NCI-H748 (cell line): Measurements from ENCODE around the gene SMTNL1.

Experiments
- DNase-seq: peaks from one replicate; lab custom pipeline; 2025; ENCODE audit not compliant: unreplicated experiment; lab: John Stamatoyannopoulos, UW

SMTNL1 gene, protein sequence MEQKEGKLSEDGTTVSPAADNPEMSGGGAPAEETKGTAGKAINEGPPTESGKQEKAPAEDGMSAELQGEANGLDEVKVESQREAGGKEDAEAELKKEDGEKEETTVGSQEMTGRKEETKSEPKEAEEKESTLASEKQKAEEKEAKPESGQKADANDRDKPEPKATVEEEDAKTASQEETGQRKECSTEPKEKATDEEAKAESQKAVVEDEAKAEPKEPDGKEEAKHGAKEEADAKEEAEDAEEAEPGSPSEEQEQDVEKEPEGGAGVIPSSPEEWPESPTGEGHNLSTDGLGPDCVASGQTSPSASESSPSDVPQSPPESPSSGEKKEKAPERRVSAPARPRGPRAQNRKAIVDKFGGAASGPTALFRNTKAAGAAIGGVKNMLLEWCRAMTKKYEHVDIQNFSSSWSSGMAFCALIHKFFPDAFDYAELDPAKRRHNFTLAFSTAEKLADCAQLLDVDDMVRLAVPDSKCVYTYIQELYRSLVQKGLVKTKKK

DNA sequence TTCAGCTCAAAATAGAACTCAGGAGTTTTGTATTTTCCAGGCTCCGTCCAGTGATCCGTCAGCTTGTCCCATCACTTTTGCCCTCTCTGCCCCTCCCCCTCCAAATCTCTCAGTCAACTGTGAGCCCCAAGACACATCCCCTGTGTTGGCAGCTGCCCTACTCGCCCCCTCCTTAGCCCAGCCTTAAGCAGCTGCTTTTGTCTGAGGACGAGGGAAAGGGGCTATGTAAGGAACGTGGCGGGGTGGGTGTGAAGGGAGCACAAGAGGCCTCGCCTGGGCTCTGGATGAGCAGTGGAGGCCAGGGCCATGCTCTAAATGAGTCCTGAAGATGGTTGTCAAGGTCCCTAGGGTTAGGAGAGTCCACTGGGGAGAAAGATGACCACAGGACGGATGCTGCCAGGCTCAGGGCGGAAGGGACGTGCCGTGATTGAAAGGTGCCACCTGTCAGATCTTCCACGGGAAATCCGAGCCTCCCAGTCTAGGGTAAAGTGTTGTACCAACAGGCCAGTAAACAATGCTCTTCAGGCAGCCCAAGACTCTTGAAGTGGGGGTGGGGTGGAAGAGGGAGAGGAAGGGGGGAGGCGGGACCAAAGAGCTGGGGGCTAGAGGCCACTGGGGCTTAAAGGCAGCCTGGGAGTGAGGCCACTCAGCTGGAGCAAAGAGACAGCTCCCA is at the start of gene SMTNL1:
Gene SMTNL1, plus strand, starts transcription at position 649 of the 673 bp plus-strand sequence. CDS start 5,048 bp downstream, outside the sequence.
- no peak for DNase-seq

DNA sequence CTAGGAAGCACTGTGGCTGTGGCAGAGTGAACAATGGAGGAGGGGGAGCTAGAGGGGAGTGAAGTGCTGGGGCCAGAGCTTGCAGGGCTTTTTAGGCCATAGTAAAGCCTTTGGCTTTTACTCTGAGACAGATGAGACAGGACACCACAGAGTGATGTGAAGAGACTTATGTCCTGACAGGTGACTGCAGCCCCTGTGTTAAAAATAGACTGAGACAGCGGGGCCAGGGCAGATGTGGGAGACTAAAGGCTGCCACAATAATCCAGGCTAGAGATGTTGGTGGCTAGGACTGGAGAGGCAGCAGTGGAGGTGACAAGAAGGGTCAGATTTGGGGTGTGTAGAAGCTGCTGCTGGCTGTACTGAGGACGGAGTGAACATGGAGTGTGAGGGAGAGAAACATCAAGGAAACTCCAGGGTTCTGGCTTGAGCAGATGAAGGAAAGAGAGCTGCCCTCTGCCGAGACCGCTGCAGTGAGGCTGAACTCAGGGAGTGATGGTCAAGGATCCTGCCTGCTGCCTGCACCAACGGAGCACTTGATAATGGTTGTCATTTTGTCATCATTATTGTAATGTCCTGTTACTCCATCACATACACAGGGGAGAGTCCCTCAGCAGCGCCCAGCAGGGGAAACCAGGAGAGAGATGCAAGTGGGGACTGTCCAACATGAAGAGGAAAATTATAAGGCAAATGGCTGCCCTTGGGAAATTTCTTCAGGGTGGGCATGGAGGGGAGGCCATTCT is 49.3 kb upstream of the SMTNL1 start:
- DNase-seq, result no peak

DNA sequence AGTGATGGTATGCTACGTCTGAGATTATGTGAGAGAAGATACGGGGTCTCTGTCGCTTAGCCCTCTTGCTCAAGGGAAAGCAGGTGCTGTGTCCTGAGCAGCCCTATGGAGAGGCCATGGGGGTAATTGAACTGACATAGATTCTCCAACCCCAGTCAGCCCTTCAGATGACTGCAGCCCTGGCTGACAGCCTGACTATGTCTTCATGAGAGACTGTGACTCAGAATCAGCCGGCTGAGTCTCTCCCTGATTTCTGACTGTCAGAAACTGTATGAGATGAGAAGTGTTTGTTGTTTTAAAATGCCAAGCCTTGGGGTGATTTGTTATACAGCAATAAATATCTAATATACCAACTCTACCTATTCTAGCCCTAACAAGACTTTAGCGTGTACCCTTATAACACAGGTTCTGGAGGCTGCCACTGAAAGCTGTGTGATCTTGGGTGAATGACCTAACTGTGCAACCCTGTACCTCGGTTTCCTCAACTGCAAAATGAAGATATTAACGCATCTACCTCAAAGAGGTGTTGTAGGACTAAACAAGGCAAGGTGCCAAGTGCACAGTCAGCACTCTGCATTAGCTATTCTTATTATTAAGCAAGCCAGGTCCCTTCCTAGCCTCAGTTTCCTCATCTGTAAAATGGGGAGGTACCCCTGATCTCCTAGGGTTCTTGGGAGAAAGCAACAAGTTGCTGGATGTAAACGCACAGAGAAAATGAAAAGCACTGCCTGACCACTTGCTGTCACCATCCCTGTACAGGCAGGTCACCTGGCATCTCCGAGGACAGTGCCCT is 46.7 kb upstream of the SMTNL1 start:
- no peak for DNase-seq

DNA sequence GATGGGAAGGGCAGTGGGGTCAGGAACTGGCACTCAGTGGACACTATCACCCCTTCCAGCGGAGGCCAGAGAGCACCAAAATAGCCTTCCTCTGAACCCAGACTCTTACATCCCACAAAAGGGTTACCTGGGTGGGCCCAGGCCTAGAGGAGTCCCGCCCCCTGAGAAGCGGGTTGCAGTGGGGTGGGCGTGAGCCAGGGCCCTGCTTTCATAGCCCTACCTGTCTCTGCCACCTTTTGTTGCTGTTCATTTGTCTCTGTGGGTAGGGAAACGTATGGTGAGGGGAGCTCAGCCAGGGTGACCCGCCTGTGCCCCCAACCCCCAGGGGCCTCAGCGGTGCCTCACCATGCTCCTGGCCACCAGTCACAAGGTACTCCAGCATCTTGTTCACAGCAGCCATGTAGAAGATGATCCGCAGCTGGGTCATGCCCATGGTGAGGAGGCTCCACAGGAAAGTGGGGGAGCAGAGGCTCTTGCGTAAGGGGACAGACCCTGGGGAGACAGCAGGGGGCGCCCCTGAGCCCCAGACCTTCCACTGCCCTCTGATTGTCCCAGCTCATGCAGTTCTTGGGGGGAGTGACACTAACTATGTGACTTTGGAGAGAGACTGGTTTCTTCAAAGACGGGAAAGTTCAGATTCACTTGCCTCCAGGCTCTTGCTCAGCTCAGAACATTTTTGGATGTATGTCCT is 45.9 kb upstream of the SMTNL1 start:
- peak; percentile 12 for DNase-seq

DNA sequence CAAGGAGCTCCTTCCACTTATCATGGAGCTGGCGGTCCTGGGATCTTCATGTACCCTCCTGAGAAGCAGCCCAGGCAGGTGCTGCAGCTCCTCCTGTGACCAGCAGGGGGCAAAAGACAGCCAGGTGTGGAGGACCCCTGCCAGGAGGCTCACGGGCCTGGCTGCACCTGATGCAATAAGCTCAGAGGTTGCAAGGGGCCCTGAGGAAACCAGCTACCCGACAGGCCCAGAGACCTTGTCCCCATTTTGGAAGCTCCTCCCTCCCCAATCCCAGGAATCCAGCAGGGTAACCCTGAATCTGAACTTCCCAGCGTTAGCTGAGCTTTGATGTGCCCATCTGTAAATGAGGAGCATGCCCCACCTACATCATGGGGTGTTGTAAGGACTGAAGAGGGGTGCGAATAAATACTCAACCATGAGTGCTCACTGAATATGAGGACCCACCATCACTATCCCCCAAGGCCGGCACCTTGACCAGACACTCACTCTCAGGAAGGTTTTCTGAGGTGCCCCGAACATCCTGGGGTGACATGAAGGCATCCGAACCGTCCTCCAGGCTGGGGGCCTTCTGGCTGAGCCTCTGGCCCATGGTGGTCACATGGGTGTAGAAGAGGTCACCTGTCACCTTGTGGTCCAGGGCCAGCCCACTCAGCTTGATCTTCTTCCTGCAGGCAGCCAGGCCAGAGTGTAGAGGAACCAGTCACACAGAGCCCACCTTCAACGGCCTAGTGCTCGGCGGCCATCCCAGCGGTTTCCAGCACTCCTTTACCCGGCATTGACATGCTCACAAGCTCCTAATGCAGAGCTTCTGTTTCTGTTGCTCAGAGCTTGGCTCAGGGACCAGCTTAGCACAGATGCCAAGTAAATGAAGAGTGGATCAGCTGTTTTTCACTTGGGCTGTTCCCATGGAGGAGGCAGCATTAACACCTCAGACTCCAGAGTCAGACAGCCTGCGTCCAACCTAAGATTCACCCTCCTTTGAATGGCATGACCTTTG is 43.6 kb upstream of the SMTNL1 start:
- peak; percentile 66 for DNase-seq

DNA sequence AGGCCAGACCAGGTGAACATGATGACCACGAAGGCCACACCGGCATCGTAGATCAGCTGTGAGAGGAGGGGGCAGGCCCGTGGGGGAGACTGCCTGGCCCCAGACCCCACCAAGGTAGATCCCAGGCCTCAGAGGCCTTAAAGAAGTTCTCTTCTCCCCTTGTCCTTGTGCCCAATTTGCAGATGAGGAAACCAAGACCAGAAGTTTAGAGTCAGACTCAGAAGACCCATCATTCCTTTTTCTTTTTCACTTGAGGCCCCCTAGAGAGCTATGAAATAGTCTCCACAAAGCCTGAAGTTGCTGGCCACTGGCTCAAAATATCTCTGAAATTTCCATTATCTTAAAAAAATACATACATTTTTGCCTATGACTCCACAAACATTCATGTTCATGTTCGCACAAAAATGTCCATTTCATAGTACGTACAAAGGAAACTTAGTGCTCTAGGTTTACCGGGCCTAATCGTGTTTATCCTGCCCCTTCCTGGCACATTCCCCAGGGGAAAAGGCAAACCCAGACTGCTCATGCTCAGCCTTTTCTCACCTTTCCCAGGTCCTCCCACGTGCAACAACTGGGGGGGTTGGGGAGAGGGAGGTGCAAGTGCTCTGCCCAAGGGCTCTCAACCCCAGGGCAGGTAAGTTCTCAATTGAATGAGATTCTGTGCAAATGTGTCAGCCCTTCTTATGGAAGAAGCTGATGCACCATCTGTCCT is 41.1 kb upstream of the SMTNL1 start:
- DNase-seq, result no peak

DNA sequence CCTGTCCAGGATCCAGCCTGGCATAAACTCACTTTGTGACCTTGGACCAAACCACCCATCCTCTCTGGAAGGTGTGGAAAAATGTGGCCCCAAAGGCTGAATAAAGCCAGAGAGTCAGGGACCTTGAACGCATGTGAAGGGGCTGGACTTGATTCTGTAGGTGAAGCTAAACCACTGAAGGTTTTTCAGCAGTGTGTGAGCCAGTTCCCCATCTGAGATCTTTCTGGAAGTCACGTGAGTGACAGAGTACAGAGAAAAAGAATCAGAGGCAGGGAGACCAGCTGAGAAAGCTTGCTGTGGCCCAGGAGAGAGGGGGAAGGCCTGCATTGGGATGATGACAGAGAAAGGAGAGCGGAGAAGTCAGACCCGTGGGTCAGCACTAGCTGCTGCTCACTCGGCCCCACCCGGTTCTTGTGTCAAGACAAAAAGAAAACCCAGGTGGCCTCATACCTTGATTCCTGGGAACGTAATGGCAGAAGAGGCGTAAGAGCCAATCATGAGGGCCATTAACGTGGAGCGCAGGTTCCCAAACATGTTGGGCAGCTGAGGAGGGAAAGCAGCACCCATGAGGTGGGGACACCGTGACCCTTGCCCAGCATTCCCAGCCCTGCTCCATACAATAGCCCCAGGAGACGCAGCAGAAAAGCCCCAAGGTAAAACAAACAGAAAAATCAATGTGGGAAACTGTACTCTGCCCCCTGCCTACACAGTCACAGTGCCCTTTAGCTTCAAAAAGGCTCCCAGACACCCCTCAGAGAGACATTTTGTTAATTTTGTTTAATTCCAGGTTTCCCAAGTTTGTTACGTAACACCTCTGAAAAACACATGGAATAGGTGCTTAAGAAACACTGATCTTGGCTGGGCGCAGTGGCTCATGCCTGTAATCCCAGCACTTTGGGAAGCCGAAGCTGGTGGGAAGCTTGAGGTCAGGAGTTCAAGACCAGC is 39.8 kb upstream of the SMTNL1 start:
- no peak for DNase-seq

DNA sequence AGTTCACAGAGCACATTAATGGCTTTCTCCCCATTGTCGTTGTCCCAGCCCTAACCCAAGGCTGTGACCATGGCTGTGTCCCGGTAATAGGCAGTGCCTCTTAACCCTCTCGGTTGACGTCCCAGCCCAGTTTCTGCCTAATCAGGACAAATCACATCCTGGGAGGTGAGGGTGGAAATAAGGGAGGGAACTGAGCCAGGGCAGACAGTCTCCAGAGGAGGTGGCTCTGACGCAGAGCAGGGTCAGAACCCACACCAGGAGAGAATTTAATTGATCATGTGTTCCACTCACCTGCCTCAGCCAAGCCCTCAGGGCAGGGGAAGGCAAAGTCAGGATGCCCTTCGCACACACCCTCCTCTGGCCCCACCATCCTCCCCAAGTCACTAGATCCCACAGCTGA is 38.9 kb upstream of the SMTNL1 start:
- no peak for DNase-seq

DNA sequence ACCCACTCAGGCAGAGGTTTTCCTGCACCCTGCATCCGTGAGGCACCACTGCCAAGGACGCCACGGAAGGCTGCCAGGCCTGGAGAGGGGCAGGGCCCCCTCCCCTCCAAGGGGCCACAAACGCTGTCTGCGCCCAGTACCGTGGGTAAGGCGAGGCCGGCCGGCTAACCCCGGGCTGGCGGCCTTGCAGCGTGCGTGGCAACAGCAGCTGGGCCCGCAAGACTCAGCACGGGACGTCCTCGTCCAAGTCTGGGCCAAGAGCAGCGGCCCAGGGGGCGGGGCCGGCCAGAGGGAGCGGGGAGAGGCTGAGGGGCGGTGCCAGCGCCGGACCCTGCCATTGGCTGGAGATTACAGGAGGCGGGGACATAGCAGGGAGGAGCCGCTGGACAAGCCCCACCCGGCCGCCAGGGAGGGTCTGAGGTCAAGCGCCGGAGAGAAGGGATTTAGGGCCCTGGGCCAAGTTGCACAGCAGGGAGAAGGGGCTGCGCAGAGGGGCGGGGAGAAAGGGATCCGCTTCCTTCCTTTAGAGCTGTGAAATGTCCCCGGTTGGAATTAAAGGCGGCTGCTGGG is 37.9 kb upstream of the SMTNL1 start:
- DNase-seq, result peak; percentile 90

DNA sequence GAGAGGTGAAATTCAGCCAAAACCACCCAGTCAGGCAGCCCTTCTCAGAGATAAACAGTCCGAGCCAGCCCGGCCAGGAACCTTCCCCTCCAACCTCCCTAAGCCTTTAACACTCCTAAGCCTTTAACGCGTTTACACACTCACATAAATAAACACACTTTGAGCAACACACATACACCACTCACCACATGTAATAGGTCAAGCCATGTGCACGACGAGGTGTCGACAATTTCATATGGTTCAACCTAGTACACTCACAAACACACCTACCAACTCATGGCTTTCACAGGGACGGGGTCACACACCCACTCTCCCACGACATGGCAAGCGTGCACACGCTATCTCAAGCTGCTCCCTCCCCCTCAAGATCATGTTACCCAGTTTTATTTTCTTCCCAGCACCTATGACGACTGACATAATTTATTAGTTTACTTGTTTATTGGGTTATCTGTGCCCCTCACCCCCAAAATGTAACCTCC is 37.4 kb upstream of the SMTNL1 start:
- DNase-seq, result no peak

DNA sequence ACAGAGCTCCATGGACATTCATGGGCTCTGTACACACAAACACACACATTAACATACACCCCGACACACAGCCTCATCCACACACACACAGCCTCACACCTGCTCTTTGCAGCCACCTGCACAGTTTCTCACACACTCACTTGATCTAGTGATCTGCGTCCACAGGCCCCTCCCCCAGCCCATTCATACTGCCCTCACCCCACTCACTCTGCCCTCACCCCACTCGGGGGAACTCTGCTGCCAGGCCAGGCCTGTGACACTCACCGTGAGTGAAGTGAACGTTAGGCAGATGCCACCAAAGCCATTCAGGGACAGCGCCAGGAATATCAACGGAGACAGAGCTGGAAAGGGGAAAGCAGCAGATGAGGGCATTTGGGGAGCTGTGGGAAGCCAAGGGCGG is 36.9 kb upstream of the SMTNL1 start:
- DNase-seq, result no peak

DNA sequence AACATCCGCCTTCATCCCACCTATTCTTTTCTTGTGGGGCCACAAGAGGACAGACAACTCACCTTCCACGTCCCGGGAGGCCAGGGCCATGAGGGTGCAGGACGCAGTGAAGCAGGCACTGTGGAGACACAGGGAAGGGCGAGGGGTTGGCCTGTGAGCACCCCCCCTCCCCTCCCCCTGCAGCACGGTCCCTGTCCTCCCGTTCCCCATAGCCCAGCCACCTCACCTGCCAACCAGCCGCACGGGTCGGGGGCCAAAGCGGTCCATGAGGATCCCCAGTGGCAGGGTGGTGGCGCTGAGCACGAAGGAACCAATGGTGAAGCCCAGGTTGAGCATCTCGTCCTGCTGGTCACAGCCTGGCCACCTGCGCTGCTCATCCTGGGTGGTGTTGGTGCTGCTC is 36.5 kb upstream of the SMTNL1 start:
- no peak for DNase-seq

DNA sequence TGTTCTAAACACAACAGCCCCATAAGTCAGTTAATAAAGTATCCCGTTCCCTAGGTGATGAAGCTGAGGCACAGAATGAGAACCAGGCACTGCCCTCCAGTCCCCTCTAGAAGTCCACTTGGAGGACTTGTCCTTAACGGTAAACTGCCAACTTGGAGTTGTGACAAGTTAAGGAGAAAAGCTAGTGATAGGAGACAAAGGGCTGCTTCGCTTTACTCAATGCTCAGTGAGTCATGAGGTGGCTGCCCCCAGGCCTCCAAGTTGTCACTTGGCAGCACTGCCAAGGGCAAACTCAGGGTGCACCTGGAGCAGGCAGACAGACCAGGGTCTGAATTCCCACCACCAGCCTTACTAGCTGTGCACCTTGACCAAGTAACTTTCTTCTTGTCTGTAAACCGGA is 35.4 kb upstream of the SMTNL1 start:
- no peak for DNase-seq

DNA sequence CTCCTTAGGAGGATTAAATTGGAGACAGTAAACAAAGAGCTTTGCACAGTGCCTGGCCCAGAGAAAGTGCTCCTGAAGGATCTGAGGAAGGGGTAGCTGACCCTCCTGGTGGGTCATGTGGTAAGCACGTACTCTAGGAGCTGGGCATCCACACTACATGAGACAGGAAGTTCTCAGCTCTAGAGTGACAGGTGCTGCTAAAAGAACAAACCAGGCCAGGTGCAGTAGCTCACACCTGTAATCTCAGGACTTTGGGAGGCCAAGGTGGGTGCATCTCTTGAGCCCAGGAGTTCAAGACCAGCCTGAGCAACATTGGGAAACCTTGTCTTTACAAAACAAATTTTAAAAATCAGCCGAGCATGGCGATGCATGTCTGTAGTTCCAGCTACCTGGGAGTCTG is 35.0 kb upstream of the SMTNL1 start:
- no peak for DNase-seq

DNA sequence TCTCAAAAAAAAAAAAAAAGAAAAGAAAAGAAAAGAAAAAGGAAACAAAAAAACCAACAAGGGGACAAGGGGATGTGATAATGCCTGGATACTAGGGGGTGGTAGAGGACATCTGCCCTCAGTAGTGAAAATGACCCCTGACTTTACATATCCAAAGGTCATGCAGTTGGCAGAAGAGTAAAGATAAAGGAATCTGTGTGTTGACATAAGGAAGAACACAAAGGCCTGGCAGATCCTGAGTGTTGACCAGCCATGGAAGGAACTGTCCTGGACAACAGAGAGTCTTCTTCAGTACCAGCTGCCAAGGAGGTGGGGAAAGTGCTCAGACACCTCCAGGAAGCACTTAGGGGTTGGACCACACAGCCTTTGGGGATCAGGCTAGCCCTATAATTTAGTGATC is 34.5 kb upstream of the SMTNL1 start:
- no peak for DNase-seq

DNA sequence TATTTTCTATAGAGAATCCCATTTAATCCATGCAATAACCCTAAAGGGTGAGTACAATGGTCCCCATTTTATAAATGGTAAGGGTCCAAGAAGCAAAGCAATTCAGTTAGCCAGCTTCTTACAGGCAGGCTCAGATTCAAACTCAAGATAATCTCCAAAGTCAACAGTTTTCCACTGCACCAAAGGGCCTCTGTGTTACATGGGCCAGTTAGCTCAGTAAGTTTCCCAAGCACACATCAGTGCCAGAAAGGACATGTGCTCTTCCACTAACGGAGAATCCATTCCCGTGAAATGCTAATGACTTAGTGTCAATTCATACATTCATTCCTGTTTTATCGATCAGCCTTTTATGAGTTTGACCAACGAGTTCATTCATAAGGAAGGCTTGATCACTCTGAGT is 32.9 kb upstream of the SMTNL1 start:
- DNase-seq, result no peak

DNA sequence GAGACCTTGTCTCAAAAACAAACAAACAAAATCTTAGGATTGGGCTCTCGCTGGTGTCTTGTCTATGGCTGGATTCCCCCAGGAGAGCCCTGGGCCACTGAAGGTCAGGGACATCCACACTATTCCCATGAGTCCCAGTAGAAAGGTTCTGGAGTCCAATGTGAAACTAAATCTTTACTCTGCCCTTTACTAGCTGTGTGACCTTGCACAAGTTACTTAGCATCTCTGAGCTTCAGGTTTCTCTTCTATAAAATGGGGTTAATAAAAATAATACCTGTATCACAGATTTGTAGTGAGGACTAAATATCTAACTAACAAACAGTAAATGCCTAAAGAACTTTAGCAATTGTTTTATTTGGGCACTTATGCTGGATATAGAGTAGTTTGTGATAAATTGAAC is 30.9 kb upstream of the SMTNL1 start:
- no peak for DNase-seq
